GM12878 (cell line): Measurements from ENCODE around the gene ACCSL. TPM values are rescaled to one million over a fixed set of nuclear protein-coding genes. Genes with fewer than 3 reads are reported as not detected.

Source experiments
- ATAC-seq: fragments of 200-7000 bp; cut with Tn5 transposase; 3 replicates; pipeline ENCODE4 v1.9.1; 2020; ENCODE audit warnings: mild to moderate bottlenecking, moderate library complexity
- BruUV-seq: library from RNA; stranded (reverse); fragments of 400-500 nt; replicated peaks from 2 replicates; lab custom pipeline; 2021; lab: Mats Ljungman, UMichigan
- CTCF ChIA-PET: fragments of 300-600 bp; sonication (Branson Sonifier 250); formaldehyde crosslinking; extraction: SDS; loops from one replicate; lab custom pipeline; 2021; ENCODE audit warnings: inconsistent platforms; lab: Yijun Ruan, JAX
- POLR2A ChIA-PET: fragments of 350-600 bp; formaldehyde crosslinking; extraction: SDS; loops from one replicate; lab custom pipeline; 2021; ENCODE audit warnings: inconsistent platforms; lab: Charles Lee
- RAD21 ChIA-PET: fragments of 300-600 bp; sonication (Branson Sonifier 250); formaldehyde crosslinking; loops from one replicate; lab custom pipeline; 2023; ENCODE audit warnings: antibody characterized with exemption; ENCODE audit not compliant: unreplicated experiment; lab: Charles Lee
- SMC1A ChIA-PET: fragments of 300-600 bp; sonication (Branson Sonifier 250); formaldehyde crosslinking; loops from one replicate; lab custom pipeline; 2023; ENCODE audit not compliant: unreplicated experiment, uncharacterized antibody; lab: Charles Lee
- DNase-seq: peaks from one replicate; pipeline ENCODE4 v3.0.0-alpha.2; 2011; ENCODE audit warnings: low read depth, low spot score
- FAIRE-seq: peaks from 3 replicates; lab custom pipeline; 2011; peaks lifted over from hg19 to GRCh38; lab: Jason Lieb, UNC
- H2AFZ ChIP-seq: 2 replicates; pipeline ENCODE4 v1.6.0; 2011; ENCODE audit warnings: low read depth, low read length, control low read depth; ENCODE audit not compliant: control insufficient read depth
- H3K27ac ChIP-seq: 2 replicates; pipeline ENCODE4 v1.5.1; 2011; ENCODE audit warnings: control low read depth; ENCODE audit not compliant: control insufficient read depth, insufficient read depth
- H3K27me3 ChIP-seq, 2 experiments: replicated peaks in 1 of 2; 2 replicates each; pipeline versions ENCODE4 v1.6.0 to v1.6.1; 2011; ENCODE audit warnings: low read length in 1 of 2; ENCODE audit not compliant: control insufficient read depth in 2 of 2, insufficient read depth in 2 of 2
- H3K36me3 ChIP-seq, 2 experiments: 2 replicates each; pipeline ENCODE4 v1.5.1; 2011; ENCODE audit warnings: low read length in 1 of 2; ENCODE audit not compliant: control insufficient read depth in 2 of 2, insufficient read depth in 2 of 2
- H3K4me1 ChIP-seq: 2 replicates; pipeline ENCODE4 v1.6.1; 2011; ENCODE audit warnings: mild to moderate bottlenecking, low read length, moderate library complexity, mixed read lengths; ENCODE audit not compliant: control insufficient read depth, insufficient read depth
- H3K4me2 ChIP-seq: 2 replicates; pipeline ENCODE4 v1.6.0; 2011; ENCODE audit warnings: control low read depth; ENCODE audit not compliant: control insufficient read depth, insufficient read depth
- H3K4me3 ChIP-seq: fragments of 200-600 bp; sonication (generic); 2 replicates; pipeline ENCODE4 v1.5.1; 2016
- H3K79me2 ChIP-seq: 2 replicates; pipeline ENCODE4 v1.6.0; 2011; ENCODE audit warnings: low read length; ENCODE audit not compliant: control insufficient read depth, insufficient read depth
- H3K9ac ChIP-seq: 2 replicates; pipeline ENCODE4 v1.8.0; 2011; ENCODE audit warnings: low read length, control low read depth, mixed read lengths; ENCODE audit not compliant: control insufficient read depth, insufficient read depth
- H3K9me3 ChIP-seq: replicated peaks from 3 replicates; pipeline ENCODE4 v1.5.1; 2011; ENCODE audit warnings: mild to moderate bottlenecking, low read length; ENCODE audit not compliant: control insufficient read depth, insufficient read depth
- H4K20me1 ChIP-seq: 2 replicates; pipeline ENCODE4 v1.6.0; 2011; ENCODE audit not compliant: control insufficient read depth, insufficient read depth
- BRCA1 ChIP-seq: IDR thresholded peaks from 2 replicates; pipeline ENCODE4 v1.6.1; 2011; ENCODE audit warnings: low read depth, low read length, improper control_type of control experiment
- CBX5 ChIP-seq: sonication (generic); IDR thresholded peaks from 2 replicates; pipeline ENCODE4 v1.6.1; 2016; ENCODE audit warnings: low read depth, moderate library complexity, mild to moderate bottlenecking, inconsistent platforms
- EGR1 ChIP-seq, 2 experiments: IDR thresholded peaks; 1 replicate in 1 of 2; 2 replicates in 1 of 2; pipeline ENCODE4 v1.6.1; 2011 to 2012; ENCODE audit warnings: low read depth in 2 of 2, low read length in 2 of 2, borderline replicate concordance in 1 of 2, mild to moderate bottlenecking in 1 of 2, moderate library complexity in 1 of 2
- IKZF1 ChIP-seq: fragments of 450-650 bp; conservative IDR thresholded peaks from 2 replicates; pipeline ENCODE4 v1.6.1; 2017; ENCODE audit warnings: antibody characterized with exemption, mild to moderate bottlenecking
- JUND ChIP-seq: IDR thresholded peaks from 2 replicates; pipeline ENCODE4 v1.6.1; 2012; ENCODE audit warnings: low read depth, mild to moderate bottlenecking, low read length, improper control_type of control experiment, moderate library complexity
- MXI1 ChIP-seq: fragments of 150-350 bp; IDR thresholded peaks from 2 replicates; pipeline ENCODE4 v1.6.1; 2011; ENCODE audit warnings: low read depth, mild to moderate bottlenecking, inconsistent platforms, low read length, improper control_type of control experiment
- MYC ChIP-seq: IDR thresholded peaks from 2 replicates; pipeline ENCODE4 v1.6.1; 2011; ENCODE audit warnings: mild to moderate bottlenecking, low read length, moderate library complexity, inconsistent platforms; ENCODE audit not compliant: insufficient read depth, insufficient replicate concordance, insufficient read length, severe bottlenecking
- RCOR1 ChIP-seq: conservative IDR thresholded peaks from 2 replicates; pipeline ENCODE4 v1.6.1; 2012; ENCODE audit warnings: low read depth, low read length, improper control_type of control experiment
- RUNX3 ChIP-seq: IDR thresholded peaks from 2 replicates; pipeline ENCODE4 v1.6.1; 2012; ENCODE audit warnings: low read length, inconsistent platforms
- SPI1 ChIP-seq: IDR thresholded peaks from 2 replicates; pipeline ENCODE4 v1.6.1; 2011; ENCODE audit warnings: low read depth, mild to moderate bottlenecking, low read length, moderate library complexity, borderline replicate concordance; ENCODE audit not compliant: insufficient read depth
- WGBS: methylation state at CpG from one replicate; pipeline ENCODE4 v1.1.6; 2016; ENCODE audit warnings: low lambda C conversion rate; ENCODE audit not compliant: insufficient replicate concordance, insufficient coverage; ENCODE audit errors: missing lambda C conversion rate; 5-methylcytosine and 5-hydroxymethylcytosine counted together
- in situ Hi-C: fragments of 300-500 bp; cut with MboI; formaldehyde crosslinking; loops from 9 replicates; pipeline ENCODE4 v1.14.3; 2018; ENCODE audit warnings: mixed read lengths
- intact Hi-C: fragments of 100-400 bp; cut with micrococcal nuclease; formaldehyde crosslinking; loops from one replicate; pipeline ENCODE4 v1.14.2; 2022; ENCODE audit not compliant: unreplicated experiment
- polyA plus RNA-seq, 11 experiments: library from polyadenylated mRNA; depleted of rRNA in 4 of 11; unstranded in 6 of 11; stranded (reverse) in 5 of 11; fragments of >200 nt; fragmentation: Nextera tagmentation in 4 of 11; fragmentation: Illumina TruSeq in 1 of 11; extraction: Ambion mirVana in 4 of 11; extraction: Trizol in 1 of 11; gene quantifications; 1 replicate in 1 of 11; 2 replicates in 10 of 11; pipeline versions ENCODE4 v1.2.1 to v1.2.3, GENCODE V29; 2011 to 2016; ENCODE audit warnings: inconsistent platforms in 2 of 11, missing spikeins in 2 of 11, low read depth in 1 of 11
- total RNA-seq, 4 experiments: library from RNA; depleted of rRNA in 3 of 4; stranded (reverse); fragments of >200 nt in 3 of 4; fragmentation: Illumina TruSeq in 1 of 4; extraction: Trizol in 1 of 4; gene quantifications; 2 replicates each; pipeline versions ENCODE4 v1.2.1 to v1.2.3, GENCODE V29; 2013 to 2021
- TF ChIP-seq, protein P1 (sequence below): fragments of 150-350 bp; IDR thresholded peaks from 2 replicates; pipeline ENCODE4 v1.6.1; 2016; ENCODE audit warnings: low read depth, low read length
- TF ChIP-seq, protein P2 (sequence below): fragments of 450-650 bp; IDR thresholded peaks from 2 replicates; pipeline ENCODE4 v1.6.1; 2014; ENCODE audit warnings: mild to moderate bottlenecking
- TF ChIP-seq, protein P3 (sequence below), 3 experiments: IDR thresholded peaks in 2 of 3; conservative IDR thresholded peaks in 1 of 3; 2 replicates each; pipeline ENCODE4 v1.5.1; 2011; ENCODE audit warnings: low read depth in 3 of 3, low read length in 3 of 3, mild to moderate bottlenecking in 3 of 3, control low read depth in 2 of 3, moderate library complexity in 2 of 3, inconsistent platforms in 1 of 3, mixed read lengths in 1 of 3; ENCODE audit not compliant: control insufficient read depth in 2 of 3, insufficient read depth in 1 of 3; ENCODE audit errors: extremely low read depth in 1 of 3
- TF ChIP-seq, protein P4 (sequence below): fragments of 450-650 bp; conservative IDR thresholded peaks from 2 replicates; pipeline ENCODE4 v1.6.1; 2017; ENCODE audit warnings: mild to moderate bottlenecking, moderate library complexity

The ACCSL gene
- total and polyA plus RNA-seq, 10 of the 15 experiments (the other 5 are each of a cell fraction or from before 2014, with no cell fraction given), result 0.15 TPM; not detected in 9

DNA sequence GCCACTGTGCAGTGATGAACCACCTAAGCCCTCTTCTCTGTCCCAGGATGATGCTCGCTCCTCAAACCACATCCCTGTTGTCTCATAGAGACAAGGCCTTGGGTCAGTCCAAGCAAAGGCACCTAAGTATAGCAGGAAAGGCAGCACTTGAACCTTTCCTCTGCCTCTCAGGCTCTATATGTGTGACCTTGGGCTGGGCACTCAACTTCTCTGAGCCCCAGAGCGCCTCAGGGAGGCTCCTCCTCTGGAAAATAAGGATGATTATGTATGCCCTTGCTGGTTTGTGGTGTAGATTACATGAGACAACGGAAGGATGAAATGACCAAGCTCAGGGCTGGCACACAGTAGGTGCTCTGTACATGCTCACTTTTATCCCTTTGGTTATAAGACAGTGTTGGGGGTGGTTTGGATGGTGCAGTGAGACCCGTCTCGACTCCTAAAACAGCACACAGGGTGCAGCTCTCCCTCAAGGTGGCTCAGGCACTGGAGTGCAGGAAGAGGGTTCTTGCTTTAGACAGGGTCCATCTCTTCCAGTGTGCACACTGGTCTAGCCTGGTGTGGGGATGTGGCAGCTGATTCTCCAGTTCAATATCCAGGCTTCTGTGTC lies 40.2 kb upstream of the ACCSL start:
- ChIA-PET CTCF (no interaction called here), RAD21 (no interaction called here), SMC1A (no interaction called here), POLR2A (no interaction called here)
- no peak overlapping the region for H3K27ac ChIP-seq
- 19% methylated on average over 5 of the region's 5 CpGs for WGBS
- FAIRE-seq (no peak), ATAC-seq (no peak), DNase-seq (no peak)
- H3K27me3 ChIP-seq, result 0 out of 4 replicates have a peak, but pooled peaks cover 0 to 2% of the 10 kb centered on the region in 2 experiments
- H3K9me3 ChIP-seq, result no peaks in the 10 kb centered on the region
- no peak overlapping the region for H3K4me2 ChIP-seq
- H3K4me1 ChIP-seq, result peaks cover 6% of the 10 kb centered on the region; the same call in 1 of the 2 replicates
- H2AFZ ChIP-seq, result no peak overlapping the region
- H3K9ac ChIP-seq, result no peak overlapping the region
- H4K20me1 ChIP-seq, result no peaks in the 10 kb centered on the region
- no TSS peak for BruUV-seq
- H3K4me3 ChIP-seq, result no peak overlapping the region
- no peaks in the 10 kb centered on the region for H3K79me2 ChIP-seq
- intact Hi-C loops, result no loop called here
- no peaks in the 10 kb centered on the region for H3K36me3 ChIP-seq
- in situ Hi-C loops, result no loop called here
- TF ChIP-seq, protein P1, sequence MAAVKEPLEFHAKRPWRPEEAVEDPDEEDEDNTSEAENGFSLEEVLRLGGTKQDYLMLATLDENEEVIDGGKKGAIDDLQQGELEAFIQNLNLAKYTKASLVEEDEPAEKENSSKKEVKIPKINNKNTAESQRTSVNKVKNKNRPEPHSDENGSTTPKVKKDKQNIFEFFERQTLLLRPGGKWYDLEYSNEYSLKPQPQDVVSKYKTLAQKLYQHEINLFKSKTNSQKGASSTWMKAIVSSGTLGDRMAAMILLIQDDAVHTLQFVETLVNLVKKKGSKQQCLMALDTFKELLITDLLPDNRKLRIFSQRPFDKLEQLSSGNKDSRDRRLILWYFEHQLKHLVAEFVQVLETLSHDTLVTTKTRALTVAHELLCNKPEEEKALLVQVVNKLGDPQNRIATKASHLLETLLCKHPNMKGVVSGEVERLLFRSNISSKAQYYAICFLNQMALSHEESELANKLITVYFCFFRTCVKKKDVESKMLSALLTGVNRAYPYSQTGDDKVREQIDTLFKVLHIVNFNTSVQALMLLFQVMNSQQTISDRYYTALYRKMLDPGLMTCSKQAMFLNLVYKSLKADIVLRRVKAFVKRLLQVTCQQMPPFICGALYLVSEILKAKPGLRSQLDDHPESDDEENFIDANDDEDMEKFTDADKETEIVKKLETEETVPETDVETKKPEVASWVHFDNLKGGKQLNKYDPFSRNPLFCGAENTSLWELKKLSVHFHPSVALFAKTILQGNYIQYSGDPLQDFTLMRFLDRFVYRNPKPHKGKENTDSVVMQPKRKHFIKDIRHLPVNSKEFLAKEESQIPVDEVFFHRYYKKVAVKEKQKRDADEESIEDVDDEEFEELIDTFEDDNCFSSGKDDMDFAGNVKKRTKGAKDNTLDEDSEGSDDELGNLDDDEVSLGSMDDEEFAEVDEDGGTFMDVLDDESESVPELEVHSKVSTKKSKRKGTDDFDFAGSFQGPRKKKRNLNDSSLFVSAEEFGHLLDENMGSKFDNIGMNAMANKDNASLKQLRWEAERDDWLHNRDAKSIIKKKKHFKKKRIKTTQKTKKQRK, result no peak
- TF ChIP-seq BRCA1 (no peak), CBX5 (no peak), MXI1 (no peak), IKZF1 (no peak), MYC (no peak), RCOR1 (no peak), RUNX3 (no peak), EGR1 (IDR thresholded peaks at IDR 0.05; ENCODE audit: borderline replicate concordance in 1 of 2, low read depth in 2 of 2, low read length in 2 of 2) (no peak), SPI1 (no peak), JUND (no peak)
- TF ChIP-seq, protein P2, sequence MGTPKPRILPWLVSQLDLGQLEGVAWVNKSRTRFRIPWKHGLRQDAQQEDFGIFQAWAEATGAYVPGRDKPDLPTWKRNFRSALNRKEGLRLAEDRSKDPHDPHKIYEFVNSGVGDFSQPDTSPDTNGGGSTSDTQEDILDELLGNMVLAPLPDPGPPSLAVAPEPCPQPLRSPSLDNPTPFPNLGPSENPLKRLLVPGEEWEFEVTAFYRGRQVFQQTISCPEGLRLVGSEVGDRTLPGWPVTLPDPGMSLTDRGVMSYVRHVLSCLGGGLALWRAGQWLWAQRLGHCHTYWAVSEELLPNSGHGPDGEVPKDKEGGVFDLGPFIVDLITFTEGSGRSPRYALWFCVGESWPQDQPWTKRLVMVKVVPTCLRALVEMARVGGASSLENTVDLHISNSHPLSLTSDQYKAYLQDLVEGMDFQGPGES, result no peak
- TF ChIP-seq, protein P3, sequence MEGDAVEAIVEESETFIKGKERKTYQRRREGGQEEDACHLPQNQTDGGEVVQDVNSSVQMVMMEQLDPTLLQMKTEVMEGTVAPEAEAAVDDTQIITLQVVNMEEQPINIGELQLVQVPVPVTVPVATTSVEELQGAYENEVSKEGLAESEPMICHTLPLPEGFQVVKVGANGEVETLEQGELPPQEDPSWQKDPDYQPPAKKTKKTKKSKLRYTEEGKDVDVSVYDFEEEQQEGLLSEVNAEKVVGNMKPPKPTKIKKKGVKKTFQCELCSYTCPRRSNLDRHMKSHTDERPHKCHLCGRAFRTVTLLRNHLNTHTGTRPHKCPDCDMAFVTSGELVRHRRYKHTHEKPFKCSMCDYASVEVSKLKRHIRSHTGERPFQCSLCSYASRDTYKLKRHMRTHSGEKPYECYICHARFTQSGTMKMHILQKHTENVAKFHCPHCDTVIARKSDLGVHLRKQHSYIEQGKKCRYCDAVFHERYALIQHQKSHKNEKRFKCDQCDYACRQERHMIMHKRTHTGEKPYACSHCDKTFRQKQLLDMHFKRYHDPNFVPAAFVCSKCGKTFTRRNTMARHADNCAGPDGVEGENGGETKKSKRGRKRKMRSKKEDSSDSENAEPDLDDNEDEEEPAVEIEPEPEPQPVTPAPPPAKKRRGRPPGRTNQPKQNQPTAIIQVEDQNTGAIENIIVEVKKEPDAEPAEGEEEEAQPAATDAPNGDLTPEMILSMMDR (IDR thresholded peaks at IDR 0.05 in 2 of 3, conservative IDR thresholded peaks at IDR 0.05 in 1 of 3; ENCODE audit: control insufficient read depth in 2 of 3, extremely low read depth in 1 of 3, insufficient read depth in 1 of 3, low read depth in 3 of 3, low read length in 3 of 3), result no peak
- TF ChIP-seq, protein P4, sequence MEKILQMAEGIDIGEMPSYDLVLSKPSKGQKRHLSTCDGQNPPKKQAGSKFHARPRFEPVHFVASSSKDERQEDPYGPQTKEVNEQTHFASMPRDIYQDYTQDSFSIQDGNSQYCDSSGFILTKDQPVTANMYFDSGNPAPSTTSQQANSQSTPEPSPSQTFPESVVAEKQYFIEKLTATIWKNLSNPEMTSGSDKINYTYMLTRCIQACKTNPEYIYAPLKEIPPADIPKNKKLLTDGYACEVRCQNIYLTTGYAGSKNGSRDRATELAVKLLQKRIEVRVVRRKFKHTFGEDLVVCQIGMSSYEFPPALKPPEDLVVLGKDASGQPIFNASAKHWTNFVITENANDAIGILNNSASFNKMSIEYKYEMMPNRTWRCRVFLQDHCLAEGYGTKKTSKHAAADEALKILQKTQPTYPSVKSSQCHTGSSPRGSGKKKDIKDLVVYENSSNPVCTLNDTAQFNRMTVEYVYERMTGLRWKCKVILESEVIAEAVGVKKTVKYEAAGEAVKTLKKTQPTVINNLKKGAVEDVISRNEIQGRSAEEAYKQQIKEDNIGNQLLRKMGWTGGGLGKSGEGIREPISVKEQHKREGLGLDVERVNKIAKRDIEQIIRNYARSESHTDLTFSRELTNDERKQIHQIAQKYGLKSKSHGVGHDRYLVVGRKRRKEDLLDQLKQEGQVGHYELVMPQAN, result no peak
